VCaP (cell line): ENCODE measurements around the gene SH3GLB1.
"Not testable (repeated sequence)": the region's sequence is repeated elsewhere in the genome, so short reads cannot be mapped to it uniquely, and the experiment has no call there.

Source experiments
- H3K27ac ChIP-seq: fragments of 450-650 bp; 2 replicates; pipeline ENCODE4 v1.5.1; 2017
- TF ChIP-seq, protein P1 (sequence below): fragments of 450-650 bp; conservative IDR thresholded peaks from 2 replicates; pipeline ENCODE4 v1.5.1; 2017; ENCODE audit warnings: mild to moderate bottlenecking, moderate library complexity

The SH3GLB1 gene

DNA sequence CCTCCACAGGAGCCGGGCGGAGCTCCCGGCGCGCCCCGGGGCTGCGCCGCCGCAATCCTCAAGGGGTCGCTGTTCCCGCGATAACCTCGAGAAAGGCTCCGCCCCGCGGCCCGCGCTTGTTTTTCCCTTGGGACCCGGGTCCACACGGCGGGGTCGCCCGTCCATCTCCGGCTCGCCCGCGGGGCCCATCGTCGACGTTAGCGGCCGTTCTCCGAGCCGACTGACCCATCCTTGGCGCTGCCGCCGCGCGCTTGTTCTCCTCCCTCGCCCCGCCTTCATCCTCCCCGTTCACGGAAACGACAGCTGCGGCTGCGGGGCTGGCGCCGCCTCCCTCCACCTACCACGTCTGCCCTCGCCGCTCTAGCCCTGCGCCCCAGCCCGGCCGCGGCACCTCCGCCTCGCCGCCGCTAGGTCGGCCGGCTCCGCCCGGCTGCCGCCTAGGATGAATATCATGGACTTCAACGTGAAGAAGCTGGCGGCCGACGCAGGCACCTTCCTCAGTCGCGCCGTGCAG lies at the start of gene SH3GLB1:
Gene SH3GLB1, plus strand, starts transcription at position 119 of the 514 bp plus-strand sequence. Its CDS starts 324 bp downstream, at position 443.
- TF ChIP-seq, protein P1, sequence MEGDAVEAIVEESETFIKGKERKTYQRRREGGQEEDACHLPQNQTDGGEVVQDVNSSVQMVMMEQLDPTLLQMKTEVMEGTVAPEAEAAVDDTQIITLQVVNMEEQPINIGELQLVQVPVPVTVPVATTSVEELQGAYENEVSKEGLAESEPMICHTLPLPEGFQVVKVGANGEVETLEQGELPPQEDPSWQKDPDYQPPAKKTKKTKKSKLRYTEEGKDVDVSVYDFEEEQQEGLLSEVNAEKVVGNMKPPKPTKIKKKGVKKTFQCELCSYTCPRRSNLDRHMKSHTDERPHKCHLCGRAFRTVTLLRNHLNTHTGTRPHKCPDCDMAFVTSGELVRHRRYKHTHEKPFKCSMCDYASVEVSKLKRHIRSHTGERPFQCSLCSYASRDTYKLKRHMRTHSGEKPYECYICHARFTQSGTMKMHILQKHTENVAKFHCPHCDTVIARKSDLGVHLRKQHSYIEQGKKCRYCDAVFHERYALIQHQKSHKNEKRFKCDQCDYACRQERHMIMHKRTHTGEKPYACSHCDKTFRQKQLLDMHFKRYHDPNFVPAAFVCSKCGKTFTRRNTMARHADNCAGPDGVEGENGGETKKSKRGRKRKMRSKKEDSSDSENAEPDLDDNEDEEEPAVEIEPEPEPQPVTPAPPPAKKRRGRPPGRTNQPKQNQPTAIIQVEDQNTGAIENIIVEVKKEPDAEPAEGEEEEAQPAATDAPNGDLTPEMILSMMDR: peak; percentile 95

GRCh38 chr1:86658381-86658780 lies 46.0 kb upstream of the SH3GLB1 start:
- H3K27ac ChIP-seq: not testable (repeated sequence)

More for the DNA sequence above, at the start of gene SH3GLB1:
- peak within 1 kb of the TSS; percentile 92 for H3K27ac ChIP-seq

GRCh38 chr1:86666368-86666767 lies 38.0 kb upstream of the SH3GLB1 start:
- TF ChIP-seq, protein P1: no peak
- H3K27ac ChIP-seq: no peak overlapping the region

- no peak overlapping the region for H3K27ac ChIP-seq
- TF ChIP-seq, protein P1: peak; percentile 42
These were observed 16.8 kb upstream of the SH3GLB1 start for GRCh38 chr1:86687595-86687994.

DNA sequence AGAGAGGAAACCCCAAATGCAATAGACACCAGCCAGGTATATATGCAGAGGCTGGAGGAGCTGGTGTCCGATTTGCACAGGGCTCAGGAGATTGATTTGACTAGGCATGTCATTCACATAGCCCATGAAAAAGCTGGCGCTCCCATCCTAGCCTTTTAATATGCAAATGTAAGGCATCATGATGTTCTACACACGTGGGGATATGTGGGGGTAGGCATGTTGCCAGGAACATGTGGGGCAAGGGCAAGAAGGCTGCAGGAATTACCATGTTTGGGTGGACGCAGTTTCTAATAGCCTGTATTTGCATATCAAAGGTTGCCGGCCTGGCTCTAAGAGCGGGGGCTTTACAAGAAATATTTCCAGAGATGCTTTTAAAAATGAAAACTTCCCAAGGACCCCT lies 11.7 kb upstream of the SH3GLB1 start:
- H3K27ac ChIP-seq: no peak overlapping the region
- TF ChIP-seq, protein P1: no peak

GRCh38 chr1:86695400-86695799 lies 9.0 kb upstream of the SH3GLB1 start:
- H3K27ac ChIP-seq: no peak overlapping the region
- TF ChIP-seq, protein P1: no peak

- TF ChIP-seq, protein P1: no peak
- H3K27ac ChIP-seq: no peak overlapping the region
These were observed 7.9 kb upstream of the SH3GLB1 start for GRCh38 chr1:86696522-86696921.

DNA sequence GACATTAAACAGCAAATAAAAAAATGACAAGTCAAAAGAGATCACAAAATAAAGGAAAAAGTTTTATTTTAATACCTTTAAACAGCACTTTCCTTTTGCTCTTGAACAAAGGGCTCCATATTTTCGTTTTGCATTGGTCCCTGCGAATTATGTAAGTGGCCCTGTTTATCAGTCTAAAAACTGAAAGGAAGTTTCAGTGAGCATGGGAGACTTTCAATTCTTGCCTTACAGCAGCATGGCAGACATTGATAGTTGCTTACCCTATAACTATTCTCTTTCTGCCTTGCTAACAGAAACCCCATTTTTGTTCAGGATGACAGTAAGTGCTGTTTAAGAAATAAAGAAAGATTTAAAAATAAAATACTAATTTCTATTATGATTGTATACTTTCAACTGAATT lies 5.2 kb upstream of the SH3GLB1 start:
- H3K27ac ChIP-seq: no peak overlapping the region
- TF ChIP-seq, protein P1: no peak
